Keratinocyte (primary cell): Measurements from ENCODE around the gene FAM53B.

Source experiments
- CTCF ChIP-seq, 3 experiments: IDR thresholded peaks in 1 of 3; conservative IDR thresholded peaks in 1 of 3; optimal IDR thresholded peaks in 1 of 3; 2 replicates in 2 of 3; 3 replicates in 1 of 3; pipeline versions ENCODE3 to v1.5.1; 2011; ENCODE audit warnings: low read length in 3 of 3, mild to moderate bottlenecking in 3 of 3, moderate library complexity in 2 of 3, control low read depth in 1 of 3, inconsistent platforms in 1 of 3; ENCODE audit not compliant: insufficient read depth in 2 of 3; ENCODE audit errors: extremely low read depth in 1 of 3
- EZH2 ChIP-seq: IDR thresholded peaks from one replicate; pipeline ENCODE4 v1.6.1; 2012; ENCODE audit warnings: inconsistent platforms, mild to moderate bottlenecking, low read length, moderate library complexity

GRCh38 chr10:124647421-124648130, 96.6 kb downstream of the FAM53B start:
- peak in 1 of 3 experiments; percentile 49 for TF ChIP-seq CTCF (optimal IDR thresholded peaks at IDR 0.05 in 1 of 3, IDR thresholded peaks at IDR 0.05 in 1 of 3, conservative IDR thresholded peaks at IDR 0.05 in 1 of 3; ENCODE audit: extremely low read depth in 1 of 3, insufficient read depth in 2 of 3, low read length in 3 of 3)
- no peak for TF ChIP-seq EZH2
